ENCODE measurements around the gene RP9.

The RP9 gene

GRCh38 chr7:33061282-33061937, 47.8 kb downstream of the RP9 start:
- DNase-seq = no peak

- DNase-seq = no peak
Measured at GRCh38 chr7:33059635-33060034, 49.6 kb downstream of the RP9 start.

- DNase-seq = no peak
Measured at GRCh38 chr7:33055158-33055557, 54.0 kb downstream of the RP9 start.

- no peak for DNase-seq
Measured at GRCh38 chr7:33054261-33054964, 54.8 kb downstream of the RP9 start.

DNA sequence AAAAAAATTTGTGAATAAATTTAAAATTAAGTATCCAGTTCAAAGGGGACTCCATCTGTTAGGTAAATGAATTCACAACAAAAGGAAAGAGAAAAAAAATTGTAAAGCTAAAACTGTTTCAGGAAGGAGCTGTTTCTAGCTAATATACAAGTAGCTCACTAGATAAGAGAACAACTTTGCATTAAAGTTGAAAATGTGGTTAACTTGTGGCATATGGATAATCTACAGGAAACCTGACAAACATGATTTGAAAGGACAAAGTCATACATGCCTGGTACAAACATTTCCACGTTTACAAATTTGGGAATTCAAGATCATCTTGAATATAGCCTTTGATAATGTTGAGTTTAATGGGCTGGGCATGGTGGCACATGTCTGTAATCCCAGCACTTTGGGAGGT, 55.5 kb downstream of the RP9 start:
- DNase-seq = no peak

- DNase-seq = no peak
Measured at GRCh38 chr7:33050535-33051318, 58.5 kb downstream of the RP9 start.

- DNase-seq = no peak
Measured at GRCh38 chr7:33048704-33049103, 60.5 kb downstream of the RP9 start.

- DNase-seq = no peak
Measured at GRCh38 chr7:33048257-33048656, 60.9 kb downstream of the RP9 start.

- DNase-seq = no peak
Measured at GRCh38 chr7:33044986-33045385, 64.2 kb downstream of the RP9 start.
